Amniotic epithelial cell (primary cell): ENCODE results near the gene INPP4A.

Experiments
- DNase-seq: peaks from one replicate; pipeline ENCODE4 v3.0.0-alpha.2; 2010; ENCODE audit warnings: low read depth

Gene INPP4A

DNA sequence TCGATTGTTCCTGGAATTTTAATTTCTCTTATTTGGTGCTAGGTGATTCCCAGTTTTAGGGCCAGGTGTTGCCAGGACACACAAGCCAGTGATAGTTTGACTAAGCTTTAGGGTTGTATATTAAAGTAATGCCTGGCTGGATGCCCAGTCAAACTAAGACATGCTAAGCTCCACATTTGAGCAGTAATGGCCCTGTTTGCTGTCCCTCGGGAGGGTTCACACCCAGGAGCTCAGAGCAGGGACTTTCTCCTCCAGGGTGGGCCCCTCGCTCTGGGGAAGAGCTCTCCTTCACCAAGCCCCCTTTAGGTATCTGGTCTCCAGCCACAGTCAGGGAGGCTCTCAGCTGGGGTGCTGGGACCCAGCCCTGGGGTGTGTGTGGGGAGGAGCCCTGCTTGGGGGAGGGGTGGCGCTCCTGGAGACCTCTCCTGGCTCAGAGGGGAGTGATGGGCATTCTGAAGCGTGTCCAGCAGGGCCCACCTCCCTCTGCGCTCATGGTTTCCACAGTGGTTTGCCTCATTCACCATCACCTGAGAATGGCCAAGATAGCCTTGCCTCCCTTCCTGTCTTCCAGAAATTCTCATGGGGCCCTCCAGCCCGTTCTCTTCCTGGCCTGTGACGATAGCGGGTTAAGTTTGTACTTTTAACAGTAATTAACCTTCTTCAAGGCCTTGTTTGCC, 31.7 kb downstream of the INPP4A start:
- no peak for DNase-seq

DNA sequence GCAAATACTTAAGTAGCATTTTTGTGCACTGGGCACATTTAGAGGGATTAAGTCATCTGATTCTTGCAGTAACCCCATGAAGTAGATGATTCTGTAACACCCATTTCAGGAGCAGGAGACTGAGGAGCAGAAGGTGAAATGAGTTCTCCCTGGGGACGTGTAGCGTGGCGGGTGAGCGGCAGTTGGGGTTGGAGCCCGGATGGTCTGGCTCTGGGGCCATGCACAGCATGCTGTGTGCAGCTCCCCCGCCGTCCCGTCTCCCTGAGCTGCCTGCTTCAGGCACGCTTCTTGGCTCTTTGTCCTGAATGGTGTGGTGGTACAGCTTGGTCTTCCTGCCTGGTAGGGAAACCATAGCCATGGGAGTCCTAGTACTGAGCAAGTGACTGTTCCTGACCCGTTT, 32.4 kb downstream of the INPP4A start:
- no peak for DNase-seq

GRCh38 chr2:98477506-98477905, 32.8 kb downstream of the INPP4A start:
- no peak for DNase-seq

- no peak for DNase-seq
Measured at GRCh38 chr2:98478088-98478551, 33.5 kb downstream of the INPP4A start.

DNA sequence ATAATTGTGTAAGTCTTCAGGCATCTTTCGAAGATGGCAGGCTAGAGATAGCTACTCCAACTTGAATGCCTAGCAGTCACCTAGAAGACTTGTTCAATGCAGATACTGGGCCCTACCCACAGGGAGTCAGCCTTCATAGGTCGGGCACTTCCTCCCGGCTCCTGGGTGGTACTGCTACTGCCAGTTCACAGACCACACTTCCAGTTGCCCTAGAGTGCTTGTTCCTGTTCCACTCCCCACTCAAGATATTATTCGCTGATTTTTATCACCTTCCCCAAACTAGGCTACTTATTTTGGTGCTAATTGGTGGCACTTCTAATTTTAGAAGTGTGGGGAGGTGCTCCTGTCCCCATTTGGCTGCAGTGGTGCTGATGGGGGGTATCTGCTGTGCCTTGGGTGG, 34.2 kb downstream of the INPP4A start:
- DNase-seq: no peak

- DNase-seq: no peak
Measured at GRCh38 chr2:98479371-98479770, 34.7 kb downstream of the INPP4A start.

- DNase-seq: peak; percentile 90
Measured at GRCh38 chr2:98479959-98480524, 35.4 kb downstream of the INPP4A start.

GRCh38 chr2:98480598-98480997, 35.9 kb downstream of the INPP4A start:
- no peak for DNase-seq

DNA sequence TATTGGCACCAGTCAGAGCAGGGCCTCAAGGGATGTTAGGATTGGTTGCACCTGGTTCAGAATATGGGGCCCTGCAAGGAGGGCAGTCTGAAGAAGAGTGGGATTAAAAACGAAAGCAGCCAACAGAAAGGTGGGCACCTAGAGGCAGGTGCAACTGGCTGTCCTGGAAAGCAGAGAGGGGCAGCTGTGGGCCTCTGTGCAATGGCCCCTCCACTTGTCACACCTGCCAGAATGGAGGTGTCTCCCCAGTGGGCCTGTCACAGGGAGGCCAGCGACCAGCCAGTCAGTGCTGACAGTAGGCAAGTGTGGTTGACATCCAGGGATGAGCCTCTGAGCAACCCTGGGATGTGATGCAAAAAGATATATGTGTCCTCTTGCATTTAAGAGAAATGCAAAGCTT, 37.7 kb downstream of the INPP4A start:
- no peak for DNase-seq

GRCh38 chr2:98483257-98483861, 38.7 kb downstream of the INPP4A start:
- DNase-seq: no peak

GRCh38 chr2:98484121-98484557, 39.5 kb downstream of the INPP4A start:
- DNase-seq: no peak

DNA sequence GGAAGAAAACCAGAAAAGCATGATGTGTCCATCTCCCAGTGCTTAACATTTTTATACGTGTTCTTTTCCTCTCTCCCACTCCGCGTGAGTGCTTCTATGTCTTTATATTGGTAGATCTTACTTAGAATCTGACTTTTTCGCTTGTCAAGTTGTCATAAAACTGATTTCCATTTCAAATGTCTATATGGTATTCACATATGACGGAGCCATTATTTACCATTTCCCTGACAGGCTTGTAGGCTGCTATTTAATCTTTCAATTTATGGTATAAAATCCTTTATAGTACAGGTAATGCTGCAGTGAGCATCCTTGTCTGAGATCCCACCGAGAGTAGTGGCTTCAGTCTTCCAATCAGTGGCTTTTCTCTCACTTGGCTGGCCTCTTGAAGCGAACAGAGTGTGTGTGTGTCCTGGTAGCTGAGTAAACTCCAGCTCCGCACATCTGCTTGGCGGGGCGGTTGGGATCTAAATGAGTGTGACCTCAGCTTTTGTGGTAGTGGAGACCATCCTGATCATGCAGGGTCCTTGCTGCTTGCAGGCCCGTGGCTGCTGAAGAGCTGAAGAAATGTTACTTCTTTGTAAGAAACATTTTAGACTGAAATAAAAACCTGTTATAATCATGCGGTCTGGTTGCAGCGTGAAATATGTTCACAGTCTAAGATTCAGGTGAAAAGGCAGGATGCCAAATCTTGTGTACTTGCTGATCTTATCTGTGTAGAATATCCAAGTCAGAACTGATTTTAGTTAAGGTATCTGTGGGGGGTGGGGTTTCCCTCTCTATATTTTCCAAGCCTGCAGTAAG, 40.2 kb downstream of the INPP4A start:
- DNase-seq: no peak

- DNase-seq: no peak
Measured at GRCh38 chr2:98485453-98485755, 40.7 kb downstream of the INPP4A start.

DNA sequence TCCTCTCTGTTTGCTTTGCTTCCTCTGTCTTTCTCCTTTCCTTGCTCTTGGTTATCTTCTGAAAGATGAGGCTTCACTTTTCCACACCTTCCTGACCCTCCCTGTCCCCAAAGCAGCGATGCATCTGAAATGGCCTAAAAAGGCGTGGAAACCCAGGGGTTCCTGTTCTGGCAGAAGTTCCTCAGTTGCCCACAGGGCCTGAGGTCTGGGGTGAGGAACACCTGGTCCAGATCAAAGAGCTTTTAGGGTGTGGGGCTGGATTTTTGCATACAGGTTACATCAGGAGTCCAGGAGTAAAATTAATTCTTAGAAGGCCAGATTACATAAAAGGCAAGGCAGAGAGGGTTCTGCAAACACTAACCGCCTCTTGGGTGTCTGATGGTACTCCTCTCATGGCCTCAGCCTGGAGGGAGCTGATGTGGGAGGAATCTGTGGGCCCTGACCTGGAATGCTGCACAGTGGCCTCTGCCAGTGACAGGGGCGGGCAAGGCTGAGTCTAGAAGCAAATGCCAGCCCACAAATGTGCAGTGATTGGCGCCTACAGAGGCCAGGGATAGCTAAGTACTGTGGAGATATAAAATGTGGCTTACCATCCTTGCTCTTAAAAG, 41.8 kb downstream of the INPP4A start:
- DNase-seq: no peak

- DNase-seq: no peak
Measured at GRCh38 chr2:98487101-98487805, 42.6 kb downstream of the INPP4A start.

DNA sequence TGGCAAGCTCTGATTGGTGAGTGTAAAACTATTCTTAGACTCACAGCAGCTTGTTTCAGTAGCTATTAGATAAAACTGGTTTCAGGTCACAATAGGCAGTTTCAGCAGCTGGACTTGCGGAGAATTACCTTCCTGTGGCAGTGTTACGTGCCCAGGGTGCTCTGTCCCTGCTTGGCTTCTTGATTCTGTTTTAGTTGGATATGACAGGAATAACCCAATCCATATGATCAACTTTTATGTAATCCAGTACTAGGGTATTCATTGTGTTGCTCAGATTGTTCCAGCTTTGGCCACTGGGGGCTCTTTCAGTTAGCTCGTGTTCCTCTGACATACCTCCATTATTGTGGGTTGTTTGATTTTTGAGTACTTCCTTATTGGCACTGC, 43.1 kb downstream of the INPP4A start:
- no peak for DNase-seq

GRCh38 chr2:98488252-98488651, 43.6 kb downstream of the INPP4A start:
- no peak for DNase-seq

DNA sequence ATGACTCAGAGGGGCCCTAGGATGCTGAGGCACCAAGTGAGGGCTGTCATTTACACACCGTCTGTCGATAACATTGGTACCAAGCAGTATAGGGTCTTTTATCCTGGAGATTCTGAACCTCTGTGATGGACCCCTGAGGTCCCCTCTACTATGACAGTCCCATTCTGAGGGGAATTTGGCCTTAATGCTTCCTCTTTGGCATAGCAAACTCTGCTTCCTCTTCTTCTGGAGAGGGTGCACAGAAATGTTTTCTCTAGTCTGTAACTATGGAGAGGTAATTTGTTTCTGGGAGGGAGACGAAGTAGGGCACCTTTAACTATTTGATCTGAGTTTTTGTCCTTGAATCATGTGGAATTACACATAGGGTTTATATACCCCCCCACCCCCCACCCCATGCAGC, 44.8 kb downstream of the INPP4A start:
- no peak for DNase-seq

- DNase-seq: no peak
Measured at GRCh38 chr2:98489971-98490962, 45.6 kb downstream of the INPP4A start.

GRCh38 chr2:98492441-98492840, 47.8 kb downstream of the INPP4A start:
- DNase-seq: no peak

- no peak for DNase-seq
Measured at GRCh38 chr2:98494699-98495098, 50.0 kb downstream of the INPP4A start.
